ENCODE data around the gene MYO5B. TPM values are rescaled to one million over a fixed set of nuclear protein-coding genes. Genes with fewer than 3 reads are reported as not detected.
"Not testable (repeated sequence)": the region's sequence is repeated elsewhere in the genome, so short reads cannot be mapped to it uniquely, and the experiment has no call there.

MYO5B gene
- total RNA-seq, 6 experiments from 2014 or later, result 0.17 to 0.28 TPM; not detected in 4

- H3K9me3 Mint-ChIP-seq, result peaks cover 23% of the 10 kb centered on the region
- H3K4me3 Mint-ChIP-seq, result no peak overlapping the region
- no peaks in the 10 kb centered on the region; the same call in none of the 2 replicates for H3K27me3 Mint-ChIP-seq (ENCODE audit: insufficient read depth)
- H3K4me1 Mint-ChIP-seq (ENCODE audit: low read depth), result peaks cover 12% of the 10 kb centered on the region; the same call in 1 of the 2 replicates
- no peak overlapping the region for H3K27ac Mint-ChIP-seq
- TF ChIP-seq CTCF (IDR thresholded peaks at IDR 0.05), result no peak
- no peak for DNase-seq
- H3K36me3 Mint-ChIP-seq (ENCODE audit: low read depth), result peaks cover 23% of the 10 kb centered on the region
Measured at GRCh38 chr18:49811151-49811938, 383.6 kb downstream of the MYO5B start.

- H3K9me3 Mint-ChIP-seq, result peaks cover 23% of the 10 kb centered on the region
- H3K4me1 Mint-ChIP-seq (ENCODE audit: low read depth); H3K27me3 Mint-ChIP-seq (ENCODE audit: insufficient read depth); H3K27ac Mint-ChIP-seq; H3K4me3 Mint-ChIP-seq; DNase-seq: not testable (repeated sequence)
- H3K36me3 Mint-ChIP-seq (ENCODE audit: low read depth), result peaks cover 23% of the 10 kb centered on the region
Measured at GRCh38 chr18:49808553-49809191, 386.3 kb downstream of the MYO5B start.

GRCh38 chr18:49804096-49804495 is 390.9 kb downstream of the MYO5B start:
- Mint-ChIP-seq H3K36me3 (ENCODE audit: low read depth) (peaks cover 11% of the 10 kb centered on the region; the same call in 1 of the 2 replicates), H3K9me3 (peaks cover 14% of the 10 kb centered on the region)

GRCh38 chr18:49802623-49803022 is 392.3 kb downstream of the MYO5B start:
- no peaks in the 10 kb centered on the region; the same call in 1 of the 2 replicates for H3K36me3 Mint-ChIP-seq (ENCODE audit: low read depth)

More at GRCh38 chr18:49804096-49804495, 390.9 kb downstream of the MYO5B start:
- DNase-seq, result no peak
- no peak overlapping the region for H3K4me3 Mint-ChIP-seq
- no peaks in the 10 kb centered on the region; the same call in 1 of the 2 replicates for H3K27me3 Mint-ChIP-seq (ENCODE audit: insufficient read depth)
- no peaks in the 10 kb centered on the region for H3K4me1 Mint-ChIP-seq (ENCODE audit: low read depth)
- no peak for TF ChIP-seq CTCF (IDR thresholded peaks at IDR 0.05)
- H3K27ac Mint-ChIP-seq, result no peak overlapping the region

GRCh38 chr18:49800491-49800890 is 394.5 kb downstream of the MYO5B start:
- H3K4me1 Mint-ChIP-seq (ENCODE audit: low read depth); H3K9me3 Mint-ChIP-seq: not testable (repeated sequence)

More at GRCh38 chr18:49802623-49803022, 392.3 kb downstream of the MYO5B start:
- Mint-ChIP-seq H3K9me3 (no peaks in the 10 kb centered on the region), H3K4me3 (no peak overlapping the region), H3K27ac (no peak overlapping the region), H3K27me3 (ENCODE audit: insufficient read depth) (no peaks in the 10 kb centered on the region; the same call in 1 of the 2 replicates), H3K4me1 (ENCODE audit: low read depth) (no peaks in the 10 kb centered on the region)
- no peak for DNase-seq
- no peak for TF ChIP-seq CTCF (IDR thresholded peaks at IDR 0.05)

GRCh38 chr18:49799806-49800205 is 395.1 kb downstream of the MYO5B start:
- DNase-seq; H3K9me3 Mint-ChIP-seq; H3K27ac Mint-ChIP-seq; H3K4me3 Mint-ChIP-seq; H3K27me3 Mint-ChIP-seq (ENCODE audit: insufficient read depth); H3K36me3 Mint-ChIP-seq (ENCODE audit: low read depth); H3K4me1 Mint-ChIP-seq (ENCODE audit: low read depth): not testable (repeated sequence)

More at GRCh38 chr18:49800491-49800890, 394.5 kb downstream of the MYO5B start:
- H3K27ac Mint-ChIP-seq; H3K4me3 Mint-ChIP-seq; H3K36me3 Mint-ChIP-seq (ENCODE audit: low read depth); DNase-seq; H3K27me3 Mint-ChIP-seq (ENCODE audit: insufficient read depth): not testable (repeated sequence)

- Mint-ChIP-seq H3K27ac (no peak overlapping the region), H3K36me3 (ENCODE audit: low read depth) (no peaks in the 10 kb centered on the region), H3K4me1 (ENCODE audit: low read depth) (peaks cover 8% of the 10 kb centered on the region), H3K27me3 (ENCODE audit: insufficient read depth) (no peaks in the 10 kb centered on the region), H3K9me3 (no peaks in the 10 kb centered on the region), H3K4me3 (no peak overlapping the region)
- no peak for TF ChIP-seq CTCF (IDR thresholded peaks at IDR 0.05)
- no peak for DNase-seq
Measured at GRCh38 chr18:49798001-49798400, 396.9 kb downstream of the MYO5B start.

Data from HFFc6 (cell line).